SK-N-SH (cell line): Measurements from ENCODE around the gene PCDHB8.
"Not testable (repeated sequence)": the region's sequence is repeated elsewhere in the genome, so short reads cannot be mapped to it uniquely, and the experiment has no call there.

ENCODE experiments used
- CTCF ChIP-seq: fragments of 200-600 bp; sonication (generic); IDR thresholded peaks from 2 replicates; pipeline ENCODE4 v1.6.1; 2017; ENCODE audit warnings: antibody characterized with exemption, mild to moderate bottlenecking, moderate library complexity
- ELF1 ChIP-seq: IDR thresholded peaks from 2 replicates; pipeline ENCODE4 v1.4.0; 2012
- EP300 ChIP-seq, 2 experiments: IDR thresholded peaks; 2 replicates each; pipeline versions ENCODE4 v1.4.0 to v1.6.1; 2012; ENCODE audit warnings: borderline replicate concordance in 1 of 2, low read depth in 1 of 2, low read length in 1 of 2
- JUND ChIP-seq: IDR thresholded peaks from 2 replicates; pipeline ENCODE4 v1.4.0; 2012
- PBX3 ChIP-seq: IDR thresholded peaks from 2 replicates; pipeline ENCODE4; 2012
- RCOR1 ChIP-seq: fragments of 150-350 bp; IDR thresholded peaks from 2 replicates; pipeline ENCODE4 v1.6.1; 2017; ENCODE audit warnings: antibody characterized with exemption, low read length
- SMC3 ChIP-seq: IDR thresholded peaks from 2 replicates; pipeline ENCODE4 v1.6.1; 2012; ENCODE audit warnings: low read depth, low read length, improper control_type of control experiment

GRCh38 chr5:141213656-141214339, 36.2 kb downstream of the PCDHB8 start, which contains the start of gene PCDHB13:
- TF ChIP-seq PBX3; EP300 (IDR thresholded peaks at IDR 0.05; ENCODE audit: borderline replicate concordance in 1 of 2, low read depth in 1 of 2, low read length in 1 of 2); JUND; SMC3; RCOR1; ELF1: not testable (repeated sequence)
- peak; percentile 17; the same call in 1 of the 2 replicates for TF ChIP-seq CTCF
